Heart right ventricle (tissue), 16 donors: Measurements from ENCODE around the gene LRP1-AS. TPM values are rescaled to one million over a fixed set of nuclear protein-coding genes. Genes with fewer than 3 reads are reported as not detected.

Experiments used
- ATAC-seq, 8 donors: fragments of 200-7000 bp; cut with Tn5 transposase; one replicate each; pipeline ENCODE4 v1.9.1; 2020; ENCODE audit warnings: mild to moderate bottlenecking in 8 of 8, moderate library complexity in 8 of 8, moderate number of reproducible peaks in 1 of 8
- DNase-seq, 2 donors: peaks; one replicate each; pipeline ENCODE4 v3.0.0-alpha.2; 2020
- H3K27ac ChIP-seq, 10 donors: fragments of 200-600 bp; sonication (generic) in 2 of 10; one replicate each; pipeline versions ENCODE4 v1.5.0 to v1.8.0; 2020 to 2022; ENCODE audit warnings: mild to moderate bottlenecking in 3 of 10
- H3K27me3 ChIP-seq, 7 donors: fragments of 200-600 bp; one replicate each; pipeline ENCODE4 v1.8.0; 2021 to 2022; ENCODE audit warnings: mild to moderate bottlenecking in 2 of 7
- H3K36me3 ChIP-seq, 9 donors: fragments of 200-600 bp; sonication (generic) in 1 of 9; one replicate each; pipeline versions ENCODE4 v1.5.0 to v1.8.0; 2020 to 2022; ENCODE audit warnings: mild to moderate bottlenecking in 2 of 9
- H3K4me1 ChIP-seq, 9 donors: fragments of 200-600 bp; sonication (generic) in 1 of 9; one replicate each; pipeline versions ENCODE4 v1.5.0 to v1.8.0; 2020 to 2022; ENCODE audit warnings: mild to moderate bottlenecking in 4 of 9
- H3K4me3 ChIP-seq, 10 donors: fragments of 200-600 bp; sonication (generic) in 2 of 10; one replicate each; pipeline versions ENCODE4 v1.5.0 to v1.8.0; 2020 to 2022; ENCODE audit warnings: mild to moderate bottlenecking in 7 of 10, moderate library complexity in 2 of 10
- H3K9me3 ChIP-seq, 11 donors: fragments of 200-600 bp in 10 of 11; sonication (generic) in 2 of 11; one replicate each; pipeline versions ENCODE4 v1.5.0 to v1.8.0; 2013 to 2022; ENCODE audit warnings: mild to moderate bottlenecking in 2 of 11, control low read depth in 1 of 11, moderate library complexity in 1 of 11
- CTCF ChIP-seq, 9 donors: fragments of 200-600 bp; sonication (generic) in 2 of 9; IDR thresholded peaks; one replicate each; pipeline versions ENCODE4 v1.5.0 to v1.8.0; 2021 to 2022; ENCODE audit warnings: antibody characterized with exemption in 9 of 9, mild to moderate bottlenecking in 5 of 9, moderate library complexity in 1 of 9
- WGBS, 2 donors: extraction: QIAGEN DNeasy Blood & Tissue Kit; methylation state at CpG; one replicate each; pipeline ENCODE4 v1.1.7; 2013; ENCODE audit warnings: inconsistent platforms in 1 of 2; 5-methylcytosine and 5-hydroxymethylcytosine counted together
- intact Hi-C, 10 donors: fragments of 100-400 bp; cut with DNase I; formaldehyde crosslinking; loops; one replicate each; pipeline versions ENCODE4 v1.11.1 to v1.14.2; 2022
- polyA plus RNA-seq, 2 donors: library from polyadenylated mRNA; stranded (reverse); fragments of 200-250 nt; gene quantifications; one replicate each; pipeline ENCODE4 v1.2.3, GENCODE V29; 2013
- total RNA-seq, 10 donors: library from RNA; stranded (reverse); fragmentation: NEBNext Ultra II Directional in 3 of 10; extraction: Animal tissue kit (Norgen Biotek cat#: 25700) in 3 of 10; gene quantifications; one replicate each; pipeline versions ENCODE4 v1.2.1 to v1.2.4, GENCODE V29; 2021 to 2023
- donor health status: Arrhythmogenic right ventricular cardiomyopathy.
- donor health status: ischemic (EF 13 %, LVEDD 7.1; RV severe dilation, severe dysfunction).
- donor health status: healthy with polysubstance abuse.
- donor health status: DM: no; HTN: yes; CAD: no.
- donor health status: DM: no; HTN: no; CAD: no.
- donor health status: ischemic (EF 25% LVEDD 6.9; RV normal size, moderate dysfunction).
- donor health status: ischemic (EF 25% LVEDD 5.7; RV mildly dilated, moderate dysfunction).
- donor health status: healthy.
- donor health status: DM: yes; HTN: yes; CAD: no.
- donor health status: Ischemic cardiomyopathy.
- donor health status: ischemic (EF 35%, LVEDD 5.7; RV mildly dilated, moderate dysfunction).
- donor health status: nonischemic (EF 11% LVEDD 7.7; RV severe dilation, severe dysfunction).
- donor health status: DM: yes; HTN: yes; CAD: no.
- donor health status: PGD.
- donor health status: ischemic (EF 29% LVEDD 5.4; RV normal size, mild dysfunction).
- donor health status: nonischemic (EF 23%, LVEDD 6.1; RV moderate dilation, normal function).

Gene LRP1-AS
- total and polyA plus RNA-seq, 12 donors, result not detected

- H3K36me3 ChIP-seq, result peaks cover 0 to 82% (median 9%) of the 10 kb centered on the region in 9 donors
- H3K4me3 ChIP-seq, result no peak overlapping the region
- peak overlapping the region; percentile 40 to 93 (median 86) for H3K27ac ChIP-seq
- peak in 1 of 2 donors; percentile 11 for DNase-seq
- ATAC-seq, result no peak
- intact Hi-C loops, result no loop called here
- no peak for TF ChIP-seq CTCF (IDR thresholded peaks at IDR 0.05)
- 90 to 94% methylated on average over 6 of the region's 6 CpGs for WGBS, 2 donors
- H3K27me3 ChIP-seq, result no peaks in the 10 kb centered on the region
- H3K9me3 ChIP-seq, result no peaks in the 10 kb centered on the region
- peaks cover 51 to 100% (median 80%) of the 10 kb centered on the region in 9 donors for H3K4me1 ChIP-seq
Observed at GRCh38 chr12:57150400-57151000, 3.1 kb upstream of the LRP1-AS start.

GRCh38 chr12:57149245-57149900 lies 2.0 kb upstream of the LRP1-AS start:
- Histone ChIP-seq H3K9me3 (no peaks in the 10 kb centered on the region), H3K36me3 (peaks cover 0 to 82% (median 13%) of the 10 kb centered on the region in 9 donors), H3K27me3 (no peaks in the 10 kb centered on the region), H3K27ac (peak overlapping the region; percentile 46 to 93 (median 86)), H3K4me3 (peak overlapping the region in 2 of 10 donors; percentile 2 to 20), H3K4me1 (peaks cover 51 to 99% (median 86%) of the 10 kb centered on the region in 9 donors)
- DNase-seq (peak; percentile 75 to 77), ATAC-seq (peak; percentile 80 to 89 (median 84))
- WGBS, 2 donors, result 34 to 50% methylated on average over 13 of the region's 13 CpGs
- TF ChIP-seq CTCF (IDR thresholded peaks at IDR 0.05), result no peak
- intact Hi-C loops, result no loop called here

GRCh38 chr12:57148469-57149244 lies 1.2 kb upstream of the LRP1-AS start:
- peak; percentile 33 to 69 (median 46) for ATAC-seq

More at GRCh38 chr12:57148469-57149244, 1.2 kb upstream of the LRP1-AS start:
- DNase-seq, result peak; percentile 57 to 71
- Histone ChIP-seq H3K27me3 (no peaks in the 10 kb centered on the region), H3K4me3 (peak overlapping the region in 2 of 10 donors; percentile 2 to 20), H3K9me3 (no peaks in the 10 kb centered on the region), H3K4me1 (peaks cover 51 to 94% (median 87%) of the 10 kb centered on the region in 9 donors), H3K27ac (peak overlapping the region; percentile 46 to 93 (median 86)), H3K36me3 (peaks cover 0 to 84% (median 13%) of the 10 kb centered on the region in 9 donors)
- WGBS, 2 donors, result 52 to 62% methylated on average over 4 of the region's 4 CpGs
- intact Hi-C loops, result no loop called here
- TF ChIP-seq CTCF (IDR thresholded peaks at IDR 0.05), result no peak
